Measurements from ENCODE around the gene HSPA9. TPM values are rescaled to one million over a fixed set of nuclear protein-coding genes. Genes with fewer than 3 reads are reported as not detected.

HSPA9 gene
- total and polyA plus RNA-seq, 9 of the 15 experiments (the other 6 are each of a cell fraction or from before 2014, with no cell fraction given) = 195 to 583 (median 514) TPM

DNA sequence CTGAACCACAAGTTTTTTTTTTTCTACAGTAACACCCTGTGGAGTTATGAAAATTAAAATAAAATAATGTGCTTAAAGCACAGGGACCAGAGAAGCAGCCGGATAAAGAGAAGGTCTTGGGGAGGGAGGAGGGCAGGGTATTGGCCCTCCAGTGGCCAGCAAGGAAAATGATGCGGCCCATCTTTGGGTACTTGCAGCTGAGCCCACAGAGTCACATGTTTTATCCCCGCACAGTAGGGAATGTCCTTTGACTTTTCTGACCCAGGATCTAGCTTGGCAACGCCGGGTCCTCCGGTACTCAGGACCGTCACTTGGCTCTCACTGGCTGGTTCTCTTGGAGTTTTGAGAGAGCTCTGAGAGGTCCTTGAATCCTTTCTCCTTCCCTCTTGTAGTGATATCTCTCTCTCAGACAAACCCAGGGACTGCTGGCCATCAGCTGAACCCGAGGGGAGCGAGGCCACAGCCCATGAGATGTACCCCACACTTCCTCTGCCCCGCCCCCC is 35.3 kb upstream of the HSPA9 start:
- BruUV-seq (replicated peaks) = no TSS peak
- ChIA-PET POLR2A (interaction anchor here (0.9 to 1.0 kb wide), 2 partner anchors 19 to 131 kb away, joined by 3 to 4 read pairs; no protein-coding TSS in a partner anchor), CTCF (ENCODE audit: low intra/inter-chr PET ratio) (no interaction called here)
- WGBS (ENCODE audit: insufficient coverage, low coverage, missing lambda C conversion rate) = 36% methylated on average over 10 of the region's 10 CpGs
- DNase-seq (ENCODE audit: extremely low read depth in 1 of 4, low spot score in 3 of 4) = peak in 3 of 4 experiments; percentile 16 to 38 (median 30)
- ATAC-seq = peak; percentile 83
- no peak for TF ChIP-seq C11orf30 (IDR thresholded peaks at IDR 0.05; ENCODE audit: low read depth)
- TF ChIP-seq EP300 (IDR thresholded peaks at IDR 0.05; ENCODE audit: low read length) = no peak
- TF ChIP-seq, protein P1, sequence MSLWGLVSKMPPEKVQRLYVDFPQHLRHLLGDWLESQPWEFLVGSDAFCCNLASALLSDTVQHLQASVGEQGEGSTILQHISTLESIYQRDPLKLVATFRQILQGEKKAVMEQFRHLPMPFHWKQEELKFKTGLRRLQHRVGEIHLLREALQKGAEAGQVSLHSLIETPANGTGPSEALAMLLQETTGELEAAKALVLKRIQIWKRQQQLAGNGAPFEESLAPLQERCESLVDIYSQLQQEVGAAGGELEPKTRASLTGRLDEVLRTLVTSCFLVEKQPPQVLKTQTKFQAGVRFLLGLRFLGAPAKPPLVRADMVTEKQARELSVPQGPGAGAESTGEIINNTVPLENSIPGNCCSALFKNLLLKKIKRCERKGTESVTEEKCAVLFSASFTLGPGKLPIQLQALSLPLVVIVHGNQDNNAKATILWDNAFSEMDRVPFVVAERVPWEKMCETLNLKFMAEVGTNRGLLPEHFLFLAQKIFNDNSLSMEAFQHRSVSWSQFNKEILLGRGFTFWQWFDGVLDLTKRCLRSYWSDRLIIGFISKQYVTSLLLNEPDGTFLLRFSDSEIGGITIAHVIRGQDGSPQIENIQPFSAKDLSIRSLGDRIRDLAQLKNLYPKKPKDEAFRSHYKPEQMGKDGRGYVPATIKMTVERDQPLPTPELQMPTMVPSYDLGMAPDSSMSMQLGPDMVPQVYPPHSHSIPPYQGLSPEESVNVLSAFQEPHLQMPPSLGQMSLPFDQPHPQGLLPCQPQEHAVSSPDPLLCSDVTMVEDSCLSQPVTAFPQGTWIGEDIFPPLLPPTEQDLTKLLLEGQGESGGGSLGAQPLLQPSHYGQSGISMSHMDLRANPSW (CRISPR knock-in tag; IDR thresholded peaks at IDR 0.05) = no peak
- peak; percentile 44 to 51 (median 49); a peak in 5 of 6 replicates for TF ChIP-seq CTCF (IDR thresholded peaks at IDR 0.05 in 2 of 3, conservative IDR thresholded peaks at IDR 0.05 in 1 of 3; ENCODE audit: insufficient read depth in 2 of 3, low read depth in 1 of 3, low read length in 3 of 3)
- Histone ChIP-seq H3K79me2 (ENCODE audit: control insufficient read depth, insufficient read depth, low read length) (no peaks in the 10 kb centered on the region), H3K9me3 (replicated peaks; ENCODE audit: control insufficient read depth, insufficient read depth, low read depth, low read length) (no peaks in the 10 kb centered on the region), H3K36me3 (ENCODE audit: control insufficient read depth, insufficient read depth, low read length) (no peaks in the 10 kb centered on the region), H3K4me3 (no peak overlapping the region), H3K27me3 (ENCODE audit: control insufficient read depth in 2 of 2, insufficient read depth in 2 of 2, low read length in 2 of 2) (peaks cover under 1 to 6% of the 10 kb centered on the region in 2 experiments; a peak in 3 of 5 replicates), H4K20me1 (replicated peaks; ENCODE audit: control insufficient read depth, insufficient read depth, low read length) (no peaks in the 10 kb centered on the region), H2AFZ (ENCODE audit: low read depth, low read length) (peak overlapping the region; percentile 87), H3K27ac (ENCODE audit: extremely low read depth, low read depth, low read length) (no peak overlapping the region), H3K9ac (ENCODE audit: insufficient read depth in 1 of 2, low read depth in 2 of 2, low read length in 2 of 2) (no peak overlapping the region; a peak in 1 of 4 replicates), H3K4me2 (ENCODE audit: insufficient read depth, low read length) (no peak overlapping the region), H3K9me1 (ENCODE audit: control insufficient read depth, insufficient read depth, low read length) (no peaks in the 10 kb centered on the region), H3K4me1 (replicated peaks in 1 of 2; ENCODE audit: control insufficient read depth in 2 of 2, insufficient read depth in 2 of 2, low read length in 2 of 2) (peaks cover 10 to 11% of the 10 kb centered on the region in 2 experiments; a peak in 4 of 5 replicates)
- intact Hi-C loops (cut with micrococcal nuclease) = no loop called here
- in situ Hi-C loops (cut with MboI) = no loop called here
- peak; percentile 58 for FAIRE-seq

All from K562 (cell line).